Neuronal stem cell (in vitro differentiated cells): ENCODE measurements around the gene EGLN1.
"Not testable (repeated sequence)": the region's sequence is repeated elsewhere in the genome, so short reads cannot be mapped to it uniquely, and the experiment has no call there.

Experiments
- DNase-seq: peaks from one replicate; pipeline ENCODE4 v3.0.0-alpha.2; 2013; ENCODE audit warnings: low spot score
- H2AFZ ChIP-seq: one replicate; pipeline ENCODE4 v1.6.1; 2013; ENCODE audit warnings: mild to moderate bottlenecking, low read length, inconsistent platforms
- H2AK5ac ChIP-seq: 2 replicates; pipeline ENCODE4 v1.6.1; 2013; ENCODE audit warnings: low read depth, mild to moderate bottlenecking, inconsistent platforms, low read length, moderate library complexity, mixed read lengths
- H2BK120ac ChIP-seq: 2 replicates; pipeline ENCODE4 v1.6.1; 2013; ENCODE audit warnings: low read depth, mild to moderate bottlenecking, inconsistent platforms, low read length, moderate library complexity, mixed read lengths
- H2BK12ac ChIP-seq: one replicate; pipeline ENCODE4 v1.6.1; 2013; ENCODE audit warnings: low read length, inconsistent platforms
- H2BK15ac ChIP-seq: 2 replicates; pipeline ENCODE4 v1.6.1; 2013; ENCODE audit warnings: mild to moderate bottlenecking, low read length, inconsistent platforms, mixed read lengths
- H2BK5ac ChIP-seq: one replicate; pipeline ENCODE4 v1.6.1; 2013; ENCODE audit warnings: inconsistent platforms, mild to moderate bottlenecking, low read length, moderate library complexity
- H3K14ac ChIP-seq: one replicate; pipeline ENCODE4 v1.6.1; 2013; ENCODE audit warnings: low read length, inconsistent platforms
- H3K18ac ChIP-seq: 2 replicates; pipeline ENCODE4 v1.6.1; 2013; ENCODE audit warnings: low read length, inconsistent platforms
- H3K23ac ChIP-seq: 2 replicates; pipeline ENCODE4 v1.6.1; 2013; ENCODE audit warnings: low read depth, mild to moderate bottlenecking, mixed read lengths, low read length, inconsistent platforms; ENCODE audit not compliant: poor library complexity
- H3K27ac ChIP-seq: replicated peaks from 3 replicates; pipeline ENCODE4 v1.5.1; 2013; ENCODE audit warnings: low read length, inconsistent platforms
- H3K27me3 ChIP-seq, 3 experiments: 2 replicates each; pipeline ENCODE4 v1.6.1; 2013; ENCODE audit warnings: low read length in 3 of 3, mild to moderate bottlenecking in 2 of 3, inconsistent platforms in 1 of 3, low read depth in 1 of 3, mixed read lengths in 1 of 3, moderate library complexity in 1 of 3; ENCODE audit not compliant: control insufficient read depth in 3 of 3, insufficient read depth in 3 of 3
- H3K36me3 ChIP-seq, 2 donors: replicated peaks in 1 of 2; 2 replicates each; pipeline ENCODE4 v1.6.1; 2013; ENCODE audit warnings: low read length in 2 of 2; ENCODE audit not compliant: control insufficient read depth in 2 of 2, insufficient read depth in 2 of 2
- H3K4ac ChIP-seq: 2 replicates; pipeline ENCODE4 v1.6.1; 2013; ENCODE audit warnings: inconsistent platforms, mild to moderate bottlenecking, low read length, moderate library complexity
- H3K4me1 ChIP-seq, 2 donors: 1 replicate in 1 of 2; 2 replicates in 1 of 2; pipeline ENCODE4 v1.6.1; 2013; ENCODE audit warnings: low read length in 2 of 2, low read depth in 1 of 2; ENCODE audit not compliant: control insufficient read depth in 2 of 2, insufficient read depth in 1 of 2
- H3K4me2 ChIP-seq: one replicate; pipeline ENCODE4 v1.6.1; 2013; ENCODE audit warnings: mild to moderate bottlenecking, low read length, inconsistent platforms; ENCODE audit not compliant: insufficient read depth, poor library complexity, severe bottlenecking
- H3K4me3 ChIP-seq, 2 donors: 2 replicates each; pipeline ENCODE4 v1.5.1; 2013; ENCODE audit warnings: low read length in 2 of 2, mild to moderate bottlenecking in 2 of 2, inconsistent platforms in 1 of 2, moderate library complexity in 1 of 2
- H3K79me1 ChIP-seq: one replicate; pipeline ENCODE4 v1.6.1; 2013; ENCODE audit warnings: low read depth, mild to moderate bottlenecking, inconsistent platforms, low read length, moderate library complexity
- H3K9ac ChIP-seq: one replicate; pipeline ENCODE4 v1.6.1; 2013; ENCODE audit warnings: mild to moderate bottlenecking, low read depth, low read length, inconsistent platforms; ENCODE audit not compliant: poor library complexity
- H3K9me3 ChIP-seq, 2 donors: replicated peaks in 1 of 2; 2 replicates each; pipeline versions ENCODE3 to v1.6.1; 2013; ENCODE audit warnings: low read length in 2 of 2, mild to moderate bottlenecking in 2 of 2, inconsistent platforms in 1 of 2, low read depth in 1 of 2, mixed read lengths in 1 of 2, moderate library complexity in 1 of 2; ENCODE audit not compliant: control insufficient read depth in 2 of 2, insufficient read depth in 1 of 2
- H4K8ac ChIP-seq: one replicate; pipeline ENCODE4 v1.6.1; 2013; ENCODE audit warnings: low read depth, mild to moderate bottlenecking, inconsistent platforms, low read length, moderate library complexity
- H4K91ac ChIP-seq: one replicate; pipeline ENCODE4 v1.6.1; 2013; ENCODE audit warnings: low read length, low read depth, mild to moderate bottlenecking, inconsistent platforms; ENCODE audit not compliant: poor library complexity
- WGBS, 2 donors: extraction: QIAGEN DNeasy Blood & Tissue Kit; methylation state at CpG; one replicate each; pipeline ENCODE4 v1.1.7; 2013; ENCODE audit warnings: missing lambda C conversion rate in 2 of 2, mixed read lengths in 1 of 2; ENCODE audit not compliant: insufficient read length in 2 of 2, insufficient replicate concordance in 1 of 2; ENCODE audit errors: extremely low coverage in 2 of 2; 5-methylcytosine and 5-hydroxymethylcytosine counted together

The EGLN1 gene

GRCh38 chr1:231351816-231352215 lies 70.3 kb downstream of the EGLN1 start:
- H3K23ac ChIP-seq, result no peak overlapping the region
- no peak overlapping the region for H3K18ac ChIP-seq
- no peak overlapping the region for H2AK5ac ChIP-seq
- no peaks in the 10 kb centered on the region for H3K79me1 ChIP-seq
- no peak overlapping the region for H4K91ac ChIP-seq
- H2AFZ ChIP-seq, result no peak overlapping the region
- H3K4me1 ChIP-seq, result no peaks in the 10 kb centered on the region
- WGBS, 2 donors, result no CpG with 5 or more reads among the region's 2 CpGs
- H3K27ac ChIP-seq, result no peak overlapping the region
- no peak overlapping the region for H2BK5ac ChIP-seq
- DNase-seq, result no peak
- H3K14ac ChIP-seq, result no peak overlapping the region
- H2BK12ac ChIP-seq, result no peak overlapping the region
- no peaks in the 10 kb centered on the region for H3K9me3 ChIP-seq
- no peak overlapping the region for H2BK120ac ChIP-seq
- peaks cover 12 to 78% of the 10 kb centered on the region in 2 donors for H3K36me3 ChIP-seq
- no peak overlapping the region for H2BK15ac ChIP-seq
- H3K9ac ChIP-seq, result no peak overlapping the region
- no peak overlapping the region for H3K4me3 ChIP-seq
- no peaks in the 10 kb centered on the region for H3K27me3 ChIP-seq
- no peak overlapping the region for H4K8ac ChIP-seq
- no peak overlapping the region for H3K4ac ChIP-seq
- H3K4me2 ChIP-seq, result no peak overlapping the region

GRCh38 chr1:231348856-231349255 lies 73.2 kb downstream of the EGLN1 start:
- not testable (repeated sequence) for H2AFZ ChIP-seq, H4K8ac ChIP-seq, H3K27me3 ChIP-seq, H2BK12ac ChIP-seq, H3K9ac ChIP-seq, H3K4me2 ChIP-seq, H3K4ac ChIP-seq, H2BK5ac ChIP-seq, H3K79me1 ChIP-seq, H3K27ac ChIP-seq, H3K4me3 ChIP-seq, H2AK5ac ChIP-seq, H3K9me3 ChIP-seq, H3K4me1 ChIP-seq, H4K91ac ChIP-seq, H2BK120ac ChIP-seq, DNase-seq, H3K14ac ChIP-seq, H3K23ac ChIP-seq, H3K18ac ChIP-seq, H2BK15ac ChIP-seq
- H3K36me3 ChIP-seq, result peaks cover 12 to 89% of the 10 kb centered on the region in 2 donors
- no CpG with 5 or more reads among the region's 1 CpG for WGBS, 2 donors

GRCh38 chr1:231348442-231348841 lies 73.6 kb downstream of the EGLN1 start:
- Histone ChIP-seq H4K91ac (no peak overlapping the region), H3K36me3 (peaks cover 13 to 88% of the 10 kb centered on the region in 2 donors), H2AFZ (no peak overlapping the region), H2BK15ac (no peak overlapping the region), H4K8ac (no peak overlapping the region), H3K4me2 (no peak overlapping the region), H2BK12ac (no peak overlapping the region), H3K27ac (no peak overlapping the region), H2BK5ac (no peak overlapping the region), H3K79me1 (no peaks in the 10 kb centered on the region), H2AK5ac (no peak overlapping the region), H3K23ac (no peak overlapping the region), H3K14ac (no peak overlapping the region), H3K9me3 (no peaks in the 10 kb centered on the region), H3K4me1 (no peaks in the 10 kb centered on the region), H3K18ac (no peak overlapping the region), H3K4me3 (no peak overlapping the region), H3K4ac (no peak overlapping the region), H3K27me3 (no peaks in the 10 kb centered on the region), H2BK120ac (no peak overlapping the region), H3K9ac (no peak overlapping the region)
- WGBS, 2 donors, result no CpG with 5 or more reads among the region's 4 CpGs
- no peak for DNase-seq

- no peaks in the 10 kb centered on the region for H3K79me1 ChIP-seq
- H3K36me3 ChIP-seq, result peaks cover 13 to 88% of the 10 kb centered on the region in 2 donors
- WGBS, 2 donors, result no CpG with 5 or more reads among the region's 4 CpGs
These were observed 74.1 kb downstream of the EGLN1 start for GRCh38 chr1:231347961-231348360.

More at GRCh38 chr1:231347961-231348360, 74.1 kb downstream of the EGLN1 start:
- Histone ChIP-seq H3K14ac (no peak overlapping the region), H3K27me3 (no peaks in the 10 kb centered on the region), H2BK5ac (no peak overlapping the region), H2BK120ac (no peak overlapping the region), H3K4me2 (no peak overlapping the region), H3K4me3 (no peak overlapping the region), H3K9me3 (no peaks in the 10 kb centered on the region), H3K4me1 (no peaks in the 10 kb centered on the region), H3K18ac (no peak overlapping the region), H3K23ac (no peak overlapping the region), H3K4ac (no peak overlapping the region), H4K8ac (no peak overlapping the region), H2AFZ (no peak overlapping the region), H2AK5ac (no peak overlapping the region), H3K9ac (no peak overlapping the region), H2BK12ac (no peak overlapping the region), H4K91ac (no peak overlapping the region), H3K27ac (no peak overlapping the region), H2BK15ac (no peak overlapping the region)
- no peak for DNase-seq
